ENCODE data around the gene AUP1.

AUP1 gene

DNA sequence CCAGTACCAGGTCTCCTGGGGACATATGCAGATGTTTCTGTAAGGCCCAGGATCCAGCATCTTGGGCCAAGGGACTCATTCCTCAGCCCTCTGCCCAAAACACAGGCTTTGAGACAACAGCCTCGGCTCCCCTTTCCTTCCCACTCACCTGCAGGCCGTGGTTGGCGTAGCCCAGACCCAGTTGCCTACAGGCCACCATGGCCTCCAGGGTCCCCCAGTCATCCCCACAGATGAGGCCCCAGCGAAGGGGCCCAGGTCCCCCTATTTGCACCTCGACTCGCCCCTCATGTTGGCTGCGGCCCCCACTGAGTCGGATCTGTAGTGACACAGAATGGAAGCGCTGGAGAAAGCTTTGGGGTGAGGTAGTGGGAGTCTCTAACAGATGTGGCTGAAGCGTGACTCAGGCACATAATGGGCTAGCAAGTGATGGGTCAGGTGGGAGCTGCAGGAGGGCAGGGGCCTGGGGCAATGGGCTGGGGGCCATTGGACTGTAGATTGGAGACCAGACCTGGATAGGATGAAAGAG is 6.0 kb upstream of the AUP1 start:
- DNase-seq = no peak

DNA sequence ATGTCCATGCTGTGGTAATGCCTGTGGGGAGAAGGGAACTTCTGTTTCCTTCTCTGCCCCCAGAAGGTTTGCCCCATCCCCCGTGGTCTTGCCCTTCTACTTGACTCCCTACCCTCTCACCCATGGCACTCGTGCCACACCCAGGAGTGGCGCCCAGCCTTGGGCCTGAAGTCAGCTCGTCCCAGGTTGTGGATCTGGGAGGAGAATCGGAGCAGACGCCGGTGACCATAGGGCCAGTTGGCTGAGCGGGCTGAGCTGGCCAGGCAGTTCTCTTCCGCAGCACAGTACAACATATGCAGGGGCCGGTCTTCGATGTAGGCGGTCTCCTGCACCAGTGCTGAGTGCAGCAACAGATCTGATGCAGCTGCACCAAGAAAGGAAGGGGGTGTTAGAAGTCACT is 4.9 kb upstream of the AUP1 start:
- DNase-seq = no peak

GRCh38 chr2:74533464-74533863 is 4.0 kb upstream of the AUP1 start:
- DNase-seq = no peak

DNA sequence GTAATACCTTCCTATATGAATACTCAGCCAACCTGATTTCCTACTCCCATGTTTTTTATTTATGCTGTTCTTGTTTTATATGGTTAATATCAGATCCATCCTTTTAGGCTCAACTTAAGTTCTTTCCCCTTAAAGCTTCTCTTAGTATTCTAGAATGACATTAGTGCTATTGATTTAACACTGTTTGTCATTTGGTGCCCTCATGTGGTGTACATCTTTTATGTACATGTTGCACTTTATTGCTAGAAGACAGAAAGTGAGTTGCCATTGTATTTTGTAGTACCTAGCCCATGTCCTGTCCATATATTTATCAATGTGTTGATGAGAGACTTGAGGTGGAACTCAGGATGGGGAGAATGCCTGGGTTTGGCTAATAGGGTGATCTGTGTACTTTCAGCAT is 2.7 kb upstream of the AUP1 start:
- DNase-seq = peak; percentile 65

- DNase-seq = no peak
These were observed 2.2 kb upstream of the AUP1 start for GRCh38 chr2:74531666-74532065.

DNA sequence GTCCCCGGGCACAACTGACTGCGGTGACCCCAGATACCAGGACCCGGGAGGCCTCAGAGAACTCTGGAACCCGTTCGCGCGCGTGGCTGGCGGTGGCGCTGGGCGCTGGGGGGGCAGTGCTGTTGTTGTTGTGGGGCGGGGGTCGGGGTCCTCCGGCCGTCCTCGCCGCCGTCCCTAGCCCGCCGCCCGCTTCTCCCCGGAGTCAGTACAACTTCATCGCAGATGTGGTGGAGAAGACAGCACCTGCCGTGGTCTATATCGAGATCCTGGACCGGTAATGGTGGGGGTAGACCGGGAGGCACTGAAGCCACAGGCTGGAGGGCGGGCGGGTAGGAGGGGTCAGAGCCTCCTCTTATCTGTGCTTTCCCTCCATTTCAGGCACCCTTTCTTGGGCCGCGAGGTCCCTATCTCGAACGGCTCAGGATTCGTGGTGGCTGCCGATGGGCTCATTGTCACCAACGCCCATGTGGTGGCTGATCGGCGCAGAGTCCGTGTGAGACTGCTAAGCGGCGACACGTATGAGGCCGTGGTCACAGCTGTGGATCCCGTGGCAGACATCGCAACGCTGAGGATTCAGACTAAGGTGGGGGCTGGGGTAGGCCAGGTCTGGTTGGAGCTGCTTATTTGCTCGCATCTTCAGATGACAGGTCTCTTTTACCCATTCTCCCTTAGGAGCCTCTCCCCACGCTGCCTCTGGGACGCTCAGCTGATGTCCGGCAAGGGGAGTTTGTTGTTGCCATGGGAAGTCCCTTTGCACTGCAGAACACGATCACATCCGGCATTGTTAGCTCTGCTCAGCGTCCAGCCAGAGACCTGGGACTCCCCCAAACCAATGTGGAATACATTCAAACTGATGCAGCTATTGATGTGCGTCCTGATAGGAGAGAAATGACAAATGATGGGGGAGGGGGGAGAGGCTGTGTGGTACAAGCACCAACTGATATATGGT is 1.0 kb upstream of the AUP1 start:
- peak; percentile 68 for DNase-seq

GRCh38 chr2:74528600-74529356 is 728 bp downstream of the AUP1 start:
- DNase-seq = no peak

DNA sequence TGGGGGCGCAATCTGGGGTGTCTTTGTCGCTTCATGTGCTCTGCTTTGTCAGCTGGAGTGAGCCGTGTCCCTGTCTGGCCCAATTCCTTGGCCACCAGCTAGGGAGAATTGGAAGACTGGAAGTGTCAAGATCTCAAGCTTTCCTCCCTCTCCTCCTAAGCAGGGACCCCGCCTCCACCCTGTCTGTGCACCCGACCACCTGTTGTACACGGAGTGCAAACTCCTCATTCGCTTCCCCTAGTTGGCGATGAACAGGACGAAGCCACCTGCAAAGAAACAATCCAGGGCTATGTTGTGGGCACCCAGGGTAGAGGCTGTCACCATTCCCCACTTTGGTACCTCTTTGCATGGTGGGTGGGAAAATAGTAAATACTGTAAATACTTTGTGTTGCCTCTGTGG is 1.8 kb downstream of the AUP1 start:
- no peak for DNase-seq

DNA sequence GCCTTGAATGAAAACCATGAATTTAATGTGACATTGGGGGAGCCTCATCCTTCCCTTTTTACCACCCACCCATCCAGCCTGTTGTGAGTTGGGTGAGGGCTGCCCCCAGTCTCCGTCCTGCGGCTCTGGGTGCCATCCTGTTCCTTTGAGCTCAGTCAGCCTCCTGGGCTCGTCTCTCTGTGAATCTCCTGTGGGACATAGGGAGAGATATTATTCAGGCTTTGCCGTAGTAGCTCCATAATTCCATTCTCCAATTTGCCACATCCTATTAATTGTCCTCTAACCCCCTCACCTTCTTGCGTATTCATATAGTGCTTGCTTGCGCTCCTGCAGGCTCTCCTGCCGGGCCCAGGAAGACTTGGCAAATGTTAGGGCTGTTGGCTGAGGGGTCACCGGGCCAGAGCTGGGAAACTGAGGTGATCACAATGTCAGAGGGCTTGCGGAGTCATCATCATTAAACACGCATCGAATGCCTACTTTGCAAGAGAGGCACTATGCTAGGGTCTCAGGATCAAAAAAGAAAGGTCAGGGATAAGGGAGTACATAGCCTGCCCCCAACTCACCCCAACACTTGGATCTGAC is 2.8 kb downstream of the AUP1 start:
- DNase-seq = no peak

DNA sequence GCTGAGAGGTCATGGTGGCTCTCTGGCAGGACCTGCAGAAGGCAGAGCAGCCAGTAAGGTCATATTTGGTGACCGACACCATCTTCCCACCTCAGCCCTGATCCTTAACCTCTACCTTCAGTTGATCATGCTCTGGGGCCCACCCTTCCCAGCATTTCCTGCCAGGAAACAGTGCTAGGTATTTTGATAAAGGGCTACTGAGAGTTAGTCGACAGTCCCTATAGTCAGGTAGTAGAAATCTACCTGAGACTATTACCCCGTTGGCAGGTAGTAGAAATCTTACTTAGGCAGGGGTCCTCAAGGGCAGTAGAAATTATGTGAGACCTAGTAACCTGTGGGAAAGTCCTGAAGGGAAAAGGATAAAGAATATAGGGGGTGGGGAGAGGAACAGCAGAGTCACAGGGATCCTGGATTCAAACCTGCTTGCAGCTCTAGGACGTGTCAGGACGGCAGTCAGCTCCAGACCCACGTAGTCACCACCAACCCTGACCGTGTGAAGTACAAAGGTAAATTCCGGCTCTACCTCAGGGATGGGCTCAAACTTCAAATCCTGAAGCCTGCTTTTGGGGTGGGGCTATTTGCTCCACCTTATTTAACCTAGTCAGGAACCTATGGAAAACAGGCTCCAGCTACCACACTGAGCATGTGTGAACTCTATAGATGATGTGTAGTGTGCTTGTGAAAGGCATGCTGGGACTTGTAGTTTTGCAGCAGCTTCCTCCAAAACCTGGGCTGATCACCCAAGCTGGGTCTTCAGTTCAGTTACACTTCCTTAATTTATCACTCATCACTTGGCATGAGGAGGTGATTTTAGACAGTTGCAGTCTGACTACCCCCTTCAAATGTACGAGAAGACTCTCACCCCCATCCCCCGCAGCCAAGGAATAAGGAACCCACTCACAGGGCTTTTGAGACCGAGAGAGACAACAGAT is 3.5 kb downstream of the AUP1 start, which contains the start of gene DQX1:
DQX1 (minus strand) TSS at position 515 of the 932 bp plus-strand sequence; CDS start at position 13, 502 bp downstream.
- peak; percentile 75 for DNase-seq

GRCh38 chr2:74524955-74525716 is 4.4 kb downstream of the AUP1 start:
- no peak for DNase-seq

DNA sequence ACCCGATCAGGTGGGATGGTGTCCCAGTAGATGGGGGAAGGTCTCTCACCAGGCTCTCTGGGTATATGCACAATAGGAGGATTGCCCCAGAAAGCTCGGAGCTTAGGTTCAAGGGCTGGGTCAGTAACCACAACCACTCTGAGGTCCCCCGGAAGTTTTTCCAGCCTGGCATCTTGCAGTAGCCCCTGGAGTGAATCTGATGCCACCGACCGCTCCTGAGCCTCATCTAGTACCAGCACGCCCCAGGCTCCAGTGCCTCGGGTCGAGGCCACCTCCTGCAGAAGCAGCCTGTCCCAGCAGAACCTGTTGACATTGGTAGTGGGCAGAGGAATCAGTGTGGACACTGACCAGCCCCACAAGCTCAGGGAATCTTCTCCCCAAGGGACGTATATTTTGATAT is 5.5 kb downstream of the AUP1 start:
- DNase-seq = no peak

- DNase-seq = no peak
These were observed 7.0 kb downstream of the AUP1 start for GRCh38 chr2:74522516-74522915.

GRCh38 chr2:74516650-74517049 is 12.9 kb downstream of the AUP1 start:
- DNase-seq = no peak

DNA sequence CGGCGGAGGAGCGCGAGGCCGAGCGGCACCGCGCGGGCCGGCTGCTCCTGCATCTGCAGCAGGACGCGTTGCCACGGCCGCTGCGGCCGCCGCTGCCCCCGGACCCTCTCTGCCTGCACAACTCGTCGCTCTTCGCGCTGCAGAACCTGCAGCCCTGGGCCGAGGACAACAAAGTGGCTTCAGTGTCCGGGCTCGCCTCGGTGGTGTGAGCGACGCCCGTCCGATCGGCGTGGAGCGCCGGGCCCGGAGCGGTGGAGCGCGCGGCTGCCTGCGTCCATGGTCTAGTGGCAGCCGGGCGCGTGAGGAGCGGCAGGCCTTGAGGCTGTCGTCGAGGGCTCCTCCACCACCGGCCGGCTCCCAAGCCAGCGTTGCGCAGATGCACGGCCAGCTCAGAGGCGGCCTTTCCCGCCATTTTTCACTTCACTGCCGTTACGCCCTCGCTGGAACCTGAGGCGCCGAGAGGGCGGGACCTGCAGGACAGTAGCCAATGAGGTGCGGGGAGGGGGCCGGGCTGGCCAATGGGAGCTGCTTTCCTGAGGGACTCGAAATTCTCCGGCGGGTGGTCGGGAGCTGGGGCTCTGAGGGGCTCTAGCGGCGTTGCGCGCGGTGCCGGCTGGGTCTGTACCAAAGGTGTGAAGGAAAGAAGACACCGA is 13.4 kb downstream of the AUP1 start:
- DNase-seq = peak; percentile 68

DNA sequence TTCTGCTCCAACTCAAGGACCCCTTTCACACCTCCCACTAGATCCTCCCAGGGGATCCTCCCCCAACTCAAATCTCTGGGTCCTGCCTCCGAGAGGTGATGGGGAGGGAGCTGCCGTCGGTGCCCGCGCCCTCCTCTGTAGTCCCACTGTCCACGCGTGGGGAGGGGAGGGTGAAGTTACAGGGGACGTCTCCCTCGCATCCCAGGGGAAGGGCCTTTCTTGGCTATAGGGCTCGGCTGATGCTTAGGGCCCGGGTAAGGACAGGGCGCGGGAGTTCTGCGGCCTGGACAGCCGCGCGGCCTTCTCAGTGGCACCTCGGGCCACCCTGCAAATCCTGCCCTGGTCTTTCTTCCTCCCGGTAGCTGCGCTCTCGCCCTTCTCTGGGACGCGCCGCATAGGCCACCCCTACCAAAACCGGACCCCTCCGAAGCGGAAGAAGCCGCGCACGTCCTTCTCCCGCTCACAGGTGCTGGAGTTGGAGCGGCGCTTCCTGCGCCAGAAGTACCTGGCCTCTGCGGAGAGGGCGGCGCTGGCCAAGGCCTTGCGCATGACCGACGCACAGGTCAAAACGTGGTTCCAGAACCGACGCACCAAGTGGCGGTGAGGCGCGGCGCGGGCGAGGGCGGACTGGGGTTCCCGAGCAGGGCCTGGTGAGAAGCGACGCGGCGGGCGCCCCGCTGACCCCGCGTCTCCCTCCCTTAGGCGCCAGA is 14.1 kb downstream of the AUP1 start:
- no peak for DNase-seq

- DNase-seq = no peak
These were observed 14.9 kb downstream of the AUP1 start, which contains the start of gene TLX2 for GRCh38 chr2:74514368-74515270. TLX2 (plus strand) TSS chr2:74514450; CDS start chr2:74514807, 357 bp downstream.

DNA sequence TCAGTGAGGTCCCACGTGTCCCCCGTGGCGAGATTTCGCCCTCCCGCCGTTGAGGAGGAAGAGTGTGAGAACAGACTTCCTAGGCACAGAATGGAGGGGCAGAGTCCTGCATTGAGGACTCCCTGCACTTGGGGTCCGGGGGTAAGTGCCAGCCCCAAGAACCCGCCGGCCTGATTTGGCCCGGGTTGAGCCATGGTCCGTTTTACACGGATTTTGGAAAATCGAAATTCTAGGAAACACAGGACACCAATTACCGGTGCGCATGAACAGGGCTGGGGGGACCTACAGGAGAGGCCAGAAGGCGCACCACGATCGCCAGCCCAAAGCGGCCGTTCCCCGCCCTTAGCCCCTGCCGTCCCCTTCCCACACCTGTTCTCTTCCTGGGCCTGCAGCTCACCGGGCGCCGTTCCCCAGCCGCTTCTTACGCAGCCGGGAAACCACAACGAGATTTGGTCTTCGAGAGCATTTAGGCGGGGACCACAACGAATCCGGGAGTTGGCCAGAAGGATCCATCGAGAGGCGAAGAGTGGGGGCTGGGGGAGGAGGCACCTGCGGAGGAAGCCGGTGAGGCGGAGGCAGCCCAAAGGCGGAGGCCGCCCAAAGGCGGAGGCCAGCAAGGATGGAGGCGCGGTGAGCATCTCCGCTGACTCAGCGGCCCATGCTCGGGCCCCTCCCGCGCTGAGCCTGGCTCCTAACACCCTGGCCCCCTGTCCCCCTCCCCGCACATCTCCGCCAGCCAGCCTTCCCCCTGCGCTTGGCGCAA is 15.7 kb downstream of the AUP1 start:
- DNase-seq = peak; percentile 96
